GM23338 (cell line): ENCODE results near the gene PPM1L. TPM values are rescaled to one million over a fixed set of nuclear protein-coding genes. Genes with fewer than 3 reads are reported as not detected.

Experiments used
- ATAC-seq: fragments of 200-7000 bp; cut with Tn5 transposase; 3 replicates; pipeline ENCODE4 v1.9.1; 2020
- DNase-seq: peaks from one replicate; pipeline ENCODE4 v3.0.0-alpha.2; 2015; ENCODE audit warnings: low spot score
- H2AFZ ChIP-seq: fragments of 200-600 bp; sonication (generic); 2 replicates; pipeline ENCODE4 v1.8.0; 2016; ENCODE audit warnings: antibody characterized with exemption, mild to moderate bottlenecking, moderate library complexity
- H3F3A ChIP-seq: fragments of 200-600 bp; sonication (generic); replicated peaks from 2 replicates; pipeline ENCODE4 v1.8.0; 2017; ENCODE audit warnings: antibody characterized with exemption, mixed run types, low read depth
- H3K27ac ChIP-seq: fragments of 200-600 bp; sonication (generic); 2 replicates; pipeline ENCODE4 v1.6.1; 2016; ENCODE audit warnings: low read depth
- H3K27me3 ChIP-seq: fragments of 200-600 bp; sonication (generic); 2 replicates; pipeline ENCODE4 v1.8.0; 2016; ENCODE audit warnings: mild to moderate bottlenecking, mixed run types, moderate library complexity; ENCODE audit not compliant: insufficient read depth
- H3K36me3 ChIP-seq: fragments of 200-600 bp; sonication (generic); 2 replicates; pipeline ENCODE4 v1.8.0; 2016; ENCODE audit warnings: mild to moderate bottlenecking; ENCODE audit not compliant: insufficient read depth
- H3K4me1 ChIP-seq: fragments of 200-600 bp; sonication (generic); 2 replicates; pipeline ENCODE4 v1.8.0; 2016; ENCODE audit warnings: mild to moderate bottlenecking, moderate library complexity; ENCODE audit not compliant: insufficient read depth
- H3K4me2 ChIP-seq: fragments of 200-600 bp; sonication (generic); 2 replicates; pipeline ENCODE4 v1.7.1; 2017; ENCODE audit warnings: mixed run types
- H3K4me3 ChIP-seq: fragments of 200-600 bp; sonication (generic); 2 replicates; pipeline ENCODE4 v1.6.1; 2016; ENCODE audit warnings: mixed run types
- H3K79me2 ChIP-seq: fragments of 200-600 bp; sonication (generic); replicated peaks from 2 replicates; pipeline ENCODE4 v1.8.0; 2017; ENCODE audit warnings: mild to moderate bottlenecking; ENCODE audit not compliant: insufficient read depth
- H3K9me2 ChIP-seq: fragments of 200-600 bp; sonication (generic); 2 replicates; pipeline ENCODE4 v1.8.0; 2017; ENCODE audit not compliant: insufficient read depth
- H4K20me1 ChIP-seq: fragments of 200-600 bp; sonication (generic); replicated peaks from 2 replicates; pipeline ENCODE4 v1.8.0; 2017; ENCODE audit warnings: mild to moderate bottlenecking; ENCODE audit not compliant: insufficient read depth
- H3K27ac Mint-ChIP-seq: 2 replicates; pipeline ENCODE4 v1.8.0; 2020; ENCODE audit warnings: inconsistent platforms, mild to moderate bottlenecking, moderate library complexity, mixed read lengths
- H3K27me3 Mint-ChIP-seq: 3 replicates; pipeline ENCODE4 v1.8.0; 2022; ENCODE audit warnings: low read depth, mild to moderate bottlenecking, moderate library complexity, mixed read lengths, inconsistent platforms; ENCODE audit not compliant: insufficient read depth, poor library complexity
- H3K36me3 Mint-ChIP-seq: 3 replicates; pipeline ENCODE4 v1.8.0; 2021; ENCODE audit warnings: low read depth, mild to moderate bottlenecking, inconsistent platforms, moderate library complexity, mixed read lengths
- H3K4me1 Mint-ChIP-seq: 3 replicates; pipeline ENCODE4 v1.8.0; 2020; ENCODE audit warnings: mild to moderate bottlenecking, inconsistent platforms, mixed read lengths
- H3K4me3 Mint-ChIP-seq: 3 replicates; pipeline ENCODE4 v1.8.0; 2021; ENCODE audit warnings: moderate library complexity, mild to moderate bottlenecking, inconsistent platforms, mixed read lengths
- H3K9me3 Mint-ChIP-seq: 3 replicates; pipeline ENCODE4 v1.8.0; 2020; ENCODE audit warnings: moderate library complexity, mild to moderate bottlenecking, inconsistent platforms, mixed read lengths
- CREB1 ChIP-seq: fragments of 250-450 bp; sonication (Bioruptor Pico); IDR thresholded peaks from 2 replicates; pipeline ENCODE4 v1.5.0; 2020; ENCODE audit warnings: low read depth, mild to moderate bottlenecking, moderate library complexity
- EZH2 ChIP-seq: fragments of 200-600 bp; sonication (generic); IDR thresholded peaks from one replicate; pipeline ENCODE4 v1.8.0; 2017; ENCODE audit warnings: antibody characterized with exemption, mild to moderate bottlenecking, low read depth; ENCODE audit not compliant: unreplicated experiment
- EZH2phosphoT487 ChIP-seq: fragments of 200-600 bp; sonication (generic); IDR thresholded peaks from one replicate; pipeline ENCODE4 v1.8.1; 2018; ENCODE audit warnings: antibody characterized with exemption; ENCODE audit not compliant: unreplicated experiment
- JUNB ChIP-seq: IDR thresholded peaks from one replicate; pipeline ENCODE4 v1.6.1; 2016; ENCODE audit warnings: antibody characterized with exemption; ENCODE audit not compliant: unreplicated experiment
- NANOG ChIP-seq: IDR thresholded peaks from 2 replicates; pipeline ENCODE4 v1.6.1; 2016; ENCODE audit warnings: antibody characterized with exemption, borderline replicate concordance
- POLR2AphosphoS5 ChIP-seq: IDR thresholded peaks from 2 replicates; pipeline ENCODE4 v1.6.1; 2016; ENCODE audit warnings: antibody characterized with exemption, low read depth
- STAT1 ChIP-seq: IDR thresholded peaks from one replicate; pipeline ENCODE4 v1.6.1; 2016; ENCODE audit warnings: antibody characterized with exemption; ENCODE audit not compliant: unreplicated experiment
- ZNF114 ChIP-seq: fragments of 250-450 bp; sonication (Bioruptor Pico); IDR thresholded peaks from 2 replicates; pipeline ENCODE4 v1.5.0; 2020; ENCODE audit warnings: mild to moderate bottlenecking, moderate library complexity
- ZNF331 ChIP-seq: fragments of 250-450 bp; sonication (Bioruptor Pico); IDR thresholded peaks from 2 replicates; pipeline ENCODE4 v1.5.0; 2020; ENCODE audit warnings: low read depth, mild to moderate bottlenecking, moderate library complexity
- polyA plus RNA-seq: library from polyadenylated mRNA; unstranded; fragments of >200 nt; fragmentation: Nextera tagmentation; extraction: Ambion mirVana; gene quantifications from 2 replicates; pipeline ENCODE4 v1.2.1, GENCODE V29; 2016
- total RNA-seq: library from RNA; depleted of rRNA; stranded (reverse); fragments of >200 nt; shearing (Covaris generic); gene quantifications from 2 replicates; pipeline ENCODE4 v1.2.3, GENCODE V29; 2014
- TF ChIP-seq, protein P1 (sequence below): fragments of 250-450 bp; sonication (Bioruptor Pico); IDR thresholded peaks from 2 replicates; pipeline ENCODE4 v1.5.0; 2020; ENCODE audit warnings: mild to moderate bottlenecking, moderate library complexity
- TF ChIP-seq, protein P2 (sequence below), 2 experiments: fragments of 200-600 bp in 1 of 2; sonication (generic) in 1 of 2; conservative IDR thresholded peaks; 2 replicates each; pipeline versions ENCODE4 v1.5.1 to v1.6.1; 2016 to 2017; ENCODE audit warnings: antibody characterized with exemption in 2 of 2, low read depth in 2 of 2, mild to moderate bottlenecking in 2 of 2, moderate library complexity in 1 of 2
- TF ChIP-seq, protein P3 (sequence below): IDR thresholded peaks from one replicate; pipeline ENCODE4 v1.6.1; 2018; ENCODE audit warnings: antibody characterized with exemption; ENCODE audit not compliant: unreplicated experiment
- TF ChIP-seq, protein P4 (sequence below): IDR thresholded peaks from 2 replicates; pipeline ENCODE4 v1.6.1; 2016; ENCODE audit warnings: antibody characterized with exemption

Gene PPM1L
- total and polyA plus RNA-seq, 2 experiments from 2014 or later: 3.9 to 26.4 TPM

DNA sequence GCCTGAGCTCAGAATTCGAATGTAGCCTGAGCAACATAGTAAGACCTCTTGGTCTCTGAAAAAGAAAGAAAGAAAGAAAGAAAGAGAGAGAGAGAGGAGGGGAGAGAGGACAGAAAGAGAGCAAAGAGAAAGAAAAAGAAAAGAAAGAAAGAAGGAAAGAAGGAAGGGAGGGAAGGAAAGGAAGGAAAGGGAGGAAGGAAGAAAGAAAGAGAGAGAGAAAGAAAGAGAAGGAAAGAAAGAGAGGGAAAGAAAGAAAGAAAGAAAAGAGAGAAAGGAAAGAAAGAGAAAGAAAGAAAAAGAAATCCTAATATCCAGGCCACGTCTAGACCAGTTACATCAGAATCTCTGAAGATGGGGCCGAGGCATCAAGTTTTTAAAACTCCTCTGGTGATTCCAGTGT lies 50.7 kb downstream of the PPM1L start:
- peaks cover 2% of the 10 kb centered on the region for H4K20me1 ChIP-seq
- no peak overlapping the region for H2AFZ ChIP-seq
- H3K4me1 ChIP-seq: peaks cover 11% of the 10 kb centered on the region; the same call in 1 of the 2 replicates
- no peak for TF ChIP-seq CREB1
- TF ChIP-seq JUNB: no peak
- TF ChIP-seq EZH2: no peak
- TF ChIP-seq ZNF114: no peak
- no peak for TF ChIP-seq ZNF331
- no peak for TF ChIP-seq NANOG
- TF ChIP-seq, protein P1, sequence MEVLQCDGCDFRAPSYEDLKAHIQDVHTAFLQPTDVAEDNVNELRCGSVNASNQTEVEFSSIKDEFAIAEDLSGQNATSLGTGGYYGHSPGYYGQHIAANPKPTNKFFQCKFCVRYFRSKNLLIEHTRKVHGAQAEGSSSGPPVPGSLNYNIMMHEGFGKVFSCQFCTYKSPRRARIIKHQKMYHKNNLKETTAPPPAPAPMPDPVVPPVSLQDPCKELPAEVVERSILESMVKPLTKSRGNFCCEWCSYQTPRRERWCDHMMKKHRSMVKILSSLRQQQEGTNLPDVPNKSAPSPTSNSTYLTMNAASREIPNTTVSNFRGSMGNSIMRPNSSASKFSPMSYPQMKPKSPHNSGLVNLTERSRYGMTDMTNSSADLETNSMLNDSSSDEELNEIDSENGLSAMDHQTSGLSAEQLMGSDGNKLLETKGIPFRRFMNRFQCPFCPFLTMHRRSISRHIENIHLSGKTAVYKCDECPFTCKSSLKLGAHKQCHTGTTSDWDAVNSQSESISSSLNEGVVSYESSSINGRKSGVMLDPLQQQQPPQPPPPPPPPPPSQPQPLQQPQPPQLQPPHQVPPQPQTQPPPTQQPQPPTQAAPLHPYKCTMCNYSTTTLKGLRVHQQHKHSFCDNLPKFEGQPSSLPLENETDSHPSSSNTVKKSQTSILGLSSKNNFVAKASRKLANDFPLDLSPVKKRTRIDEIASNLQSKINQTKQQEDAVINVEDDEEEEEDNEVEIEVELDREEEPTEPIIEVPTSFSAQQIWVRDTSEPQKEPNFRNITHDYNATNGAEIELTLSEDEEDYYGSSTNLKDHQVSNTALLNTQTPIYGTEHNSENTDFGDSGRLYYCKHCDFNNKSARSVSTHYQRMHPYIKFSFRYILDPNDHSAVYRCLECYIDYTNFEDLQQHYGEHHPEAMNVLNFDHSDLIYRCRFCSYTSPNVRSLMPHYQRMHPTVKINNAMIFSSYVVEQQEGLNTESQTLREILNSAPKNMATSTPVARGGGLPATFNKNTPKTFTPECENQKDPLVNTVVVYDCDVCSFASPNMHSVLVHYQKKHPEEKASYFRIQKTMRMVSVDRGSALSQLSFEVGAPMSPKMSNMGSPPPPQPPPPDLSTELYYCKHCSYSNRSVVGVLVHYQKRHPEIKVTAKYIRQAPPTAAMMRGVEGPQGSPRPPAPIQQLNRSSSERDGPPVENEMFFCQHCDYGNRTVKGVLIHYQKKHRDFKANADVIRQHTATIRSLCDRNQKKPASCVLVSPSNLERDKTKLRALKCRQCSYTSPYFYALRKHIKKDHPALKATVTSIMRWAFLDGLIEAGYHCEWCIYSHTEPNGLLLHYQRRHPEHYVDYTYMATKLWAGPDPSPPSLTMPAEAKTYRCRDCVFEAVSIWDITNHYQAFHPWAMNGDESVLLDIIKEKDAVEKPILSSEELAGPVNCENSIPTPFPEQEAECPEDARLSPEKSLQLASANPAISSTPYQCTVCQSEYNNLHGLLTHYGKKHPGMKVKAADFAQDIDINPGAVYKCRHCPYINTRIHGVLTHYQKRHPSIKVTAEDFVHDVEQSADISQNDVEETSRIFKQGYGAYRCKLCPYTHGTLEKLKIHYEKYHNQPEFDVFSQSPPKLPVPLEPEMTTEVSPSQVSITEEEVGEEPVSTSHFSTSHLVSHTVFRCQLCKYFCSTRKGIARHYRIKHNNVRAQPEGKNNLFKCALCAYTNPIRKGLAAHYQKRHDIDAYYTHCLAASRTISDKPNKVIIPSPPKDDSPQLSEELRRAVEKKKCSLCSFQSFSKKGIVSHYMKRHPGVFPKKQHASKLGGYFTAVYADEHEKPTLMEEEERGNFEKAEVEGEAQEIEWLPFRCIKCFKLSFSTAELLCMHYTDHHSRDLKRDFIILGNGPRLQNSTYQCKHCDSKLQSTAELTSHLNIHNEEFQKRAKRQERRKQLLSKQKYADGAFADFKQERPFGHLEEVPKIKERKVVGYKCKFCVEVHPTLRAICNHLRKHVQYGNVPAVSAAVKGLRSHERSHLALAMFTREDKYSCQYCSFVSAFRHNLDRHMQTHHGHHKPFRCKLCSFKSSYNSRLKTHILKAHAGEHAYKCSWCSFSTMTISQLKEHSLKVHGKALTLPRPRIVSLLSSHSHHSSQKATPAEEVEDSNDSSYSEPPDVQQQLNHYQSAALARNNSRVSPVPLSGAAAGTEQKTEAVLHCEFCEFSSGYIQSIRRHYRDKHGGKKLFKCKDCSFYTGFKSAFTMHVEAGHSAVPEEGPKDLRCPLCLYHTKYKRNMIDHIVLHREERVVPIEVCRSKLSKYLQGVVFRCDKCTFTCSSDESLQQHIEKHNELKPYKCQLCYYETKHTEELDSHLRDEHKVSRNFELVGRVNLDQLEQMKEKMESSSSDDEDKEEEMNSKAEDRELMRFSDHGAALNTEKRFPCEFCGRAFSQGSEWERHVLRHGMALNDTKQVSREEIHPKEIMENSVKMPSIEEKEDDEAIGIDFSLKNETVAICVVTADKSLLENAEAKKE (CRISPR knock-in tag): no peak
- no peak for TF ChIP-seq STAT1
- TF ChIP-seq, protein P2, sequence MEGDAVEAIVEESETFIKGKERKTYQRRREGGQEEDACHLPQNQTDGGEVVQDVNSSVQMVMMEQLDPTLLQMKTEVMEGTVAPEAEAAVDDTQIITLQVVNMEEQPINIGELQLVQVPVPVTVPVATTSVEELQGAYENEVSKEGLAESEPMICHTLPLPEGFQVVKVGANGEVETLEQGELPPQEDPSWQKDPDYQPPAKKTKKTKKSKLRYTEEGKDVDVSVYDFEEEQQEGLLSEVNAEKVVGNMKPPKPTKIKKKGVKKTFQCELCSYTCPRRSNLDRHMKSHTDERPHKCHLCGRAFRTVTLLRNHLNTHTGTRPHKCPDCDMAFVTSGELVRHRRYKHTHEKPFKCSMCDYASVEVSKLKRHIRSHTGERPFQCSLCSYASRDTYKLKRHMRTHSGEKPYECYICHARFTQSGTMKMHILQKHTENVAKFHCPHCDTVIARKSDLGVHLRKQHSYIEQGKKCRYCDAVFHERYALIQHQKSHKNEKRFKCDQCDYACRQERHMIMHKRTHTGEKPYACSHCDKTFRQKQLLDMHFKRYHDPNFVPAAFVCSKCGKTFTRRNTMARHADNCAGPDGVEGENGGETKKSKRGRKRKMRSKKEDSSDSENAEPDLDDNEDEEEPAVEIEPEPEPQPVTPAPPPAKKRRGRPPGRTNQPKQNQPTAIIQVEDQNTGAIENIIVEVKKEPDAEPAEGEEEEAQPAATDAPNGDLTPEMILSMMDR (conservative IDR thresholded peaks at IDR 0.05; ENCODE audit: low read depth in 2 of 2): no peak
- no peak for TF ChIP-seq EZH2phosphoT487
- TF ChIP-seq, protein P3, sequence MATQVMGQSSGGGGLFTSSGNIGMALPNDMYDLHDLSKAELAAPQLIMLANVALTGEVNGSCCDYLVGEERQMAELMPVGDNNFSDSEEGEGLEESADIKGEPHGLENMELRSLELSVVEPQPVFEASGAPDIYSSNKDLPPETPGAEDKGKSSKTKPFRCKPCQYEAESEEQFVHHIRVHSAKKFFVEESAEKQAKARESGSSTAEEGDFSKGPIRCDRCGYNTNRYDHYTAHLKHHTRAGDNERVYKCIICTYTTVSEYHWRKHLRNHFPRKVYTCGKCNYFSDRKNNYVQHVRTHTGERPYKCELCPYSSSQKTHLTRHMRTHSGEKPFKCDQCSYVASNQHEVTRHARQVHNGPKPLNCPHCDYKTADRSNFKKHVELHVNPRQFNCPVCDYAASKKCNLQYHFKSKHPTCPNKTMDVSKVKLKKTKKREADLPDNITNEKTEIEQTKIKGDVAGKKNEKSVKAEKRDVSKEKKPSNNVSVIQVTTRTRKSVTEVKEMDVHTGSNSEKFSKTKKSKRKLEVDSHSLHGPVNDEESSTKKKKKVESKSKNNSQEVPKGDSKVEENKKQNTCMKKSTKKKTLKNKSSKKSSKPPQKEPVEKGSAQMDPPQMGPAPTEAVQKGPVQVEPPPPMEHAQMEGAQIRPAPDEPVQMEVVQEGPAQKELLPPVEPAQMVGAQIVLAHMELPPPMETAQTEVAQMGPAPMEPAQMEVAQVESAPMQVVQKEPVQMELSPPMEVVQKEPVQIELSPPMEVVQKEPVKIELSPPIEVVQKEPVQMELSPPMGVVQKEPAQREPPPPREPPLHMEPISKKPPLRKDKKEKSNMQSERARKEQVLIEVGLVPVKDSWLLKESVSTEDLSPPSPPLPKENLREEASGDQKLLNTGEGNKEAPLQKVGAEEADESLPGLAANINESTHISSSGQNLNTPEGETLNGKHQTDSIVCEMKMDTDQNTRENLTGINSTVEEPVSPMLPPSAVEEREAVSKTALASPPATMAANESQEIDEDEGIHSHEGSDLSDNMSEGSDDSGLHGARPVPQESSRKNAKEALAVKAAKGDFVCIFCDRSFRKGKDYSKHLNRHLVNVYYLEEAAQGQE: no peak
- TF ChIP-seq, protein P4, sequence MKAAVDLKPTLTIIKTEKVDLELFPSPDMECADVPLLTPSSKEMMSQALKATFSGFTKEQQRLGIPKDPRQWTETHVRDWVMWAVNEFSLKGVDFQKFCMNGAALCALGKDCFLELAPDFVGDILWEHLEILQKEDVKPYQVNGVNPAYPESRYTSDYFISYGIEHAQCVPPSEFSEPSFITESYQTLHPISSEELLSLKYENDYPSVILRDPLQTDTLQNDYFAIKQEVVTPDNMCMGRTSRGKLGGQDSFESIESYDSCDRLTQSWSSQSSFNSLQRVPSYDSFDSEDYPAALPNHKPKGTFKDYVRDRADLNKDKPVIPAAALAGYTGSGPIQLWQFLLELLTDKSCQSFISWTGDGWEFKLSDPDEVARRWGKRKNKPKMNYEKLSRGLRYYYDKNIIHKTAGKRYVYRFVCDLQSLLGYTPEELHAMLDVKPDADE: no peak
- TF ChIP-seq POLR2AphosphoS5: no peak
- Mint-ChIP-seq H3K9me3 (no peaks in the 10 kb centered on the region), H3K4me1 (peaks cover 22% of the 10 kb centered on the region; the same call in 2 of the 3 replicates), H3K27ac (no peak overlapping the region; the same call in 1 of the 2 replicates), H3K36me3 (no peaks in the 10 kb centered on the region), H3K27me3 (no peaks in the 10 kb centered on the region), H3K4me3 (no peak overlapping the region)
- no peak overlapping the region for H3K27ac ChIP-seq
- H3K4me3 ChIP-seq: no peak overlapping the region
- DNase-seq: no peak
- no peak for ATAC-seq
- H3K79me2 ChIP-seq: peaks cover 9% of the 10 kb centered on the region; the same call in 1 of the 2 replicates
- H3F3A ChIP-seq: no peaks in the 10 kb centered on the region
- no peaks in the 10 kb centered on the region for H3K9me2 ChIP-seq
- no peak overlapping the region for H3K4me2 ChIP-seq
- H3K27me3 ChIP-seq: no peaks in the 10 kb centered on the region
- no peaks in the 10 kb centered on the region for H3K36me3 ChIP-seq
